Measurements from ENCODE around the gene PCDH11Y.
"Not testable (repeated sequence)": the region's sequence is repeated elsewhere in the genome, so short reads cannot be mapped to it uniquely, and the experiment has no call there.

Gene PCDH11Y, protein sequence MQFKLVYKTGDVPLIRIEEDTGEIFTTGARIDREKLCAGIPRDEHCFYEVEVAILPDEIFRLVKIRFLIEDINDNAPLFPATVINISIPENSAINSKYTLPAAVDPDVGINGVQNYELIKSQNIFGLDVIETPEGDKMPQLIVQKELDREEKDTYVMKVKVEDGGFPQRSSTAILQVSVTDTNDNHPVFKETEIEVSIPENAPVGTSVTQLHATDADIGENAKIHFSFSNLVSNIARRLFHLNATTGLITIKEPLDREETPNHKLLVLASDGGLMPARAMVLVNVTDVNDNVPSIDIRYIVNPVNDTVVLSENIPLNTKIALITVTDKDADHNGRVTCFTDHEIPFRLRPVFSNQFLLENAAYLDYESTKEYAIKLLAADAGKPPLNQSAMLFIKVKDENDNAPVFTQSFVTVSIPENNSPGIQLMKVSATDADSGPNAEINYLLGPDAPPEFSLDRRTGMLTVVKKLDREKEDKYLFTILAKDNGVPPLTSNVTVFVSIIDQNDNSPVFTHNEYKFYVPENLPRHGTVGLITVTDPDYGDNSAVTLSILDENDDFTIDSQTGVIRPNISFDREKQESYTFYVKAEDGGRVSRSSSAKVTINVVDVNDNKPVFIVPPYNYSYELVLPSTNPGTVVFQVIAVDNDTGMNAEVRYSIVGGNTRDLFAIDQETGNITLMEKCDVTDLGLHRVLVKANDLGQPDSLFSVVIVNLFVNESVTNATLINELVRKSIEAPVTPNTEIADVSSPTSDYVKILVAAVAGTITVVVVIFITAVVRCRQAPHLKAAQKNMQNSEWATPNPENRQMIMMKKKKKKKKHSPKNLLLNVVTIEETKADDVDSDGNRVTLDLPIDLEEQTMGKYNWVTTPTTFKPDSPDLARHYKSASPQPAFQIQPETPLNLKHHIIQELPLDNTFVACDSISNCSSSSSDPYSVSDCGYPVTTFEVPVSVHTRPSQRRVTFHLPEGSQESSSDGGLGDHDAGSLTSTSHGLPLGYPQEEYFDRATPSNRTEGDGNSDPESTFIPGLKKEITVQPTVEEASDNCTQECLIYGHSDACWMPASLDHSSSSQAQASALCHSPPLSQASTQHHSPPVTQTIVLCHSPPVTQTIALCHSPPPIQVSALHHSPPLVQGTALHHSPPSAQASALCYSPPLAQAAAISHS (N-terminal part only)

GRCh38 chrY:5000057-5000456 is at the start of gene PCDH11Y:
PCDH11Y (plus strand) TSS chrY:5000296; CDS start chrY:5057100, 56,804 bp downstream.
- DNase-seq = not testable (repeated sequence)

GRCh38 chrY:4967894-4968293 is 32.2 kb upstream of the PCDH11Y start:
- DNase-seq = not testable (repeated sequence)

DNA sequence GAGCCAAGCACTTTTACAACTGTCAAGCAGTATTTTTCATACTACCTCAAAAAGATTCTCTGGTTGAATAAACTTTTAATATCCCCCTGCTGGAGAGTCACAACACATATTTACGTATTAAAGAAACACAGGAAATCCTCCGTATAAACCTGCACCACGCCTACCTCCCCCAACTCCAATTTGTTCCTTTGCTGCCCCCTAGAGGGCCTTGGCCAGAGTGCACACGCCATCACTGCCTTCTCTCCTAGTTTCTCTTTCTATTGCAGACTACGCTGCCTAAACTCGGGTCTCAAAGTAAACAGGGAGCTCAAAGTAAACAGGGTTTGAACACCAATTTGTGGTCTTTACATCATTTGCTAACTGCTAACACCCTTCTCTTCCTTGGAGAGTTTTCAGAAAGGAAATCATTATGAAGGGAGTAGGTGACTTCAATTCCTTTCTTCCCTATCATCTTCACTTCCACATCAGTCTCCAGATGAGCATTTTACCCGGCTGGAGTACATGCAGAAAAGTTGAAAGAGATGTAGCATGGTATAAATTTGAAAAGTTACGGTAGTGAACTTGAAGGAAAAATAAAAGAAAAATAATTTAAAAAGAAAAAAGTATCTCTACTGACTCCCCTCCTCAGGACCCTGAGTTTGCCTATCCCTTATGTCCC is 8.2 kb upstream of the PCDH11Y start:
- DNase-seq = not testable (repeated sequence)

DNA sequence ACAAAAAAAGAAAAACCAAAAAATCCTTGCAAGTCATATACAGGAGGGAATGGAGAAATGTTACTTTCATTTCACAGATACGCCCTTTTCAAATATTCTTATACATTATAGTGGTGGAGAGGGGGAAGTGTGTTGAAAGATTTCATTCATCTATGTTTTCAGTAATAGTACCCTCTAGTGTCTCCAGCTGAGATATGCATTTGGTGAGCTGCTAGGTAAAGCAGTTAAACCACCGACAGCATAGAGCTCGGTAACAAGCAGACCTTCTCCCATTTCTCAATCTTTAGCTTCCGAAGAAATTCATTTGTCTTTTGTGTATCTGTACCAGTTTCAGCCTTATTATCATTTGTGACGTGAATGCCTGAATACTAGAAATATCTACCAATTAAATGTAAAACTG is 5.2 kb upstream of the PCDH11Y start:
- not testable (repeated sequence) for DNase-seq

DNA sequence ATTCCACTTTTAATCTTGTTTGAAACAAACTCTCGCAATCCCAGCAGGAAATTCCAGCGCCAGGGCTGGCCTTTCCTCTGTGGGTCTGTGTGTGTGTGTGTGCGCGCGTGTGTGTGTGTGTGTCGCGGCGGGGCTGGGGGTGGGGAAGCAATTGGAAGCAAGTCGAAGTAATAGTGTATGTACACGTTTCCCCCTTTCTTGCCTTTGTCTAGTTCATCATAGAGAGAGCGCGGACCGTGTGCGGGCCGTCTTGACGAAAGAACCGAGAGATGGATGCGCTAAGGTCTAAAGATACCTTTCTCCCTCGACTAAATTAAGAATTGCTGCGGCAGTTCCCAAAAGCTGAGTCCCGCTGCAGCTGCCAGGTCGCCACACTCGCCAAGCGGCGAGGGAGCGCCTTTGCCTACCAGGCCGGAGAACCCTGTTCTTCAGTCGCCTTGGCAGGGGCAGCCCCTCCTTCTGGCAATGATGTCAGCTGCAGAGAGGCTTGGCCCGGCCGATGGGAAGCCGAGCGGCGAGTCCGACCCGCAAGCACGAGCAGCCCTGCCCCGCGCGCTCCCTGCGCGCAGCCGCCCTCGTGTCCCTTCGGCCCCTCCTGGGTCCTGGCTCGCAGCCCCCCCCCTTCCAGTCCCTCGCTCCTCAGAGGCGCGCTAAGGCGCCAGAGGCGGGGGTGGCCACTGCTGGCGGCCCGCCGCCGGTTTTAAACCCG is 2.5 kb downstream of the PCDH11Y start:
- not testable (repeated sequence) for DNase-seq

DNA sequence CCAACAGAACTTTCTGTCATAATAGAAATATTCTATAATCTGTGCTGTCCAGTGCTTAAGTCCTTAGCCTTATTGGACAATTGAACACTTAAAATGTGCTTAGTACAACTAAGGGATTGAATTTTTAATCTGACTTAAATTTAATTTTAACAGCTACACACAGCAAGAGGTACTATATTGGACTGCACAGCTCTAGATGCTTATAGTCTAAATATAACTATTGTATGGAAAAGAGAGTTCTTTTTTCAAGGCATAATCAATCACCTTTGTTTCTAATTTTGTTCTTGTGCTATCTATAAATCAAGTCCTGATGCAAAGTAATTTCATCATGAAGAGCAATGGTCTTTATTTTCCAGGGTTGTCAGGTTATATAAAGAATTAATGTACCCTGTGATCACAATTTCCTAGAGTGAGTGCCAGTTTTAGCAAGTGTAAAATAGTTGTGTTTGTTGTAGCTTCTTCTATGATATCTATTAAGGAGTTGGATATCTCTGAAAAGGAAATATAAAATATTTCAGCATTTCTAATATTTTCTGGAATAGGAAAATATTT is 39.0 kb downstream of the PCDH11Y start:
- DNase-seq = not testable (repeated sequence)

- not testable (repeated sequence) for DNase-seq
Measured at GRCh38 chrY:5083017-5083416, 82.9 kb downstream of the PCDH11Y start.

GRCh38 chrY:5182998-5183397 is 182.9 kb downstream of the PCDH11Y start:
- not testable (repeated sequence) for DNase-seq

DNA sequence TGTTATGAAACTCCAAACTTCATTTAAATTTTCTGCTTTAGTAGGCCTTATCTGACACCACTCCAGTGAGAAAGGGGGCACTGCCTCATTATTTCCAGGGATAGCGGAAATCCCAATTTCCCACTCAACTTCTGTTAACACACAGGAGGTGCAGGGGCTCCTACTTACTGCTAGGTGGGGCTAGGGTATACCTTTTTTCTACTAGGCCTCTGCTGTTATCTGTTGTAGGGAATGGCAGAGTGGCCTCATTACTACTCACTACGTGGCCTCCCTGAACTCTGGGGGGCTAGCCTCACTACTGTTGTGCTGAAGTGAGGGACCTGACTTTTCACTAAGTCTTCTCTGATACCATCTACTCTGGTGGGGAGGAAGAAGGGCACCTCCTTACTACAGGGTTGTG is 215.0 kb downstream of the PCDH11Y start:
- DNase-seq = not testable (repeated sequence)

DNA sequence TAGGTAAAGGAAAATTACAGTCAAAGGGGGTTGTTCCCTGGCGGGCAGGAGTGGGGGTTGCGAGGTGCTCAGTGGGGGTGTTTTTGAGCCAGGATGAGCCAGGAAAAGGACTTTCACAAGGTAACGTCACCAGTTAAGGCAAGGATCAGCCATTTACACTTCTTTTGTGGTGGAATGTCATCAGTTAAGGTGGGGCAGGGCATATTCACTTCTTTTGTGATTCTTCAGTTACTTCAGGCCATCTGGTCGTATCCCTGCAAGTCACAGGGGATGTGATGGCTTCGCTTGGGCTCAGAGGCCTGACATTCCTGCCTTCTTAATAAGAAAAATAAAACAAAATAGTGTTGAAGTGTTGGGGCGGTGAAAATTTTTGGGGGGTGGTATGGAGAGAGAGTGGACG is 324.8 kb downstream of the PCDH11Y start:
- not testable (repeated sequence) for DNase-seq

DNA sequence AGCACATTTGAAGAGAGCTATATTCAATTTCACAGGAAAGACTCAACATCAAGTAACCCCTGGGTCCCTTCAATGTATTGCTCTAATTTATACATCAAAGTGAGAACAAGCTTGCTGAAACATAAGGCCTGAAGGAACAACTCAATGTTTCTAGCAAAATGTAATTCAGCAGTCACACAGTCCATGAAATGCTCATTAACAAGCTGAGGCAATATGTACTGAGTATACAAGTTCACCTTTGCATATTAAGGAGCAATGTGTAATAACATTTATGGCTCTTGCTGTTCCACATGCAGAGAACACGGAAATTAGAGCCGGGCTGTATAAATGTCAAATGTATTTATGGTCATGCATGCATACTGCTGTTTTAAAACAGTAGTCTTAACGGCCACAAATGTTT is 342.1 kb downstream of the PCDH11Y start:
- DNase-seq = not testable (repeated sequence)

DNA sequence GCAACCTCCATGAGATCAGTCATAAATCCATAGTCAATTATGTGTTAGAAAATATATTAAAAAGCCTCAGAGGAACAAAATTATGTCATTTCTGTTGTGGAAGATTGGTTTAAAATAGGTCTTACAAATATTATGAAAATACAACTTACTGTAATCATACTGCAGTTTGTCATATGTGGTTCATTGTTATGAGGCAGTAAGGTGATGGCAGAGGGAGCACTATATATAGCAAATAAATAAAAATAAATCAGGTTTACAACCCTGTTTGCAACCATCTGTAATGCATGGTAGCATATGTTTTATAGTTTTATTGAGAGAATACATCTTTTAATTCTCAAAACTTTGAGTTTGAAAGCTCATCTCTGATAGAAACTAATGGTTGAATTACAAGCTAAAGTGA is 543.6 kb downstream of the PCDH11Y start:
- DNase-seq = not testable (repeated sequence)

DNA sequence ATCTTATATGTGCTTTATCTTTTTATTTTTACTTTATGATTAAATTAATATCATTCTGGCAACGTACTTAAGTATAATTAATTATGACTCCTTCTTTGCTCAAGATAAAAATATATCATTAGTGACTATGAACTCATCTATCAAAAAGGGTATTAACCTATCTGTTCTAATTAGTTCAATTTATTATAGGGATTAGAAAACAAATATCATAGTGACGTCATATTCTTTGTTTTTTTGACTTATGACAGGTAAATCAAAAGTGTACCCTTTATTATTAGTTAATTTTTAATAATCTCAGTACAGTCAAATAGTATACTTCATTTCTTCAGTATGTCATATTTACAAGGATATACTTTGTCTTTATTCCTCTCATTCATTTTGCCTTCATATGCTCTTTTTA is 638.5 kb downstream of the PCDH11Y start:
- DNase-seq = not testable (repeated sequence)

- not testable (repeated sequence) for DNase-seq
Measured at GRCh38 chrY:5679265-5679664, 679.2 kb downstream of the PCDH11Y start.

DNA sequence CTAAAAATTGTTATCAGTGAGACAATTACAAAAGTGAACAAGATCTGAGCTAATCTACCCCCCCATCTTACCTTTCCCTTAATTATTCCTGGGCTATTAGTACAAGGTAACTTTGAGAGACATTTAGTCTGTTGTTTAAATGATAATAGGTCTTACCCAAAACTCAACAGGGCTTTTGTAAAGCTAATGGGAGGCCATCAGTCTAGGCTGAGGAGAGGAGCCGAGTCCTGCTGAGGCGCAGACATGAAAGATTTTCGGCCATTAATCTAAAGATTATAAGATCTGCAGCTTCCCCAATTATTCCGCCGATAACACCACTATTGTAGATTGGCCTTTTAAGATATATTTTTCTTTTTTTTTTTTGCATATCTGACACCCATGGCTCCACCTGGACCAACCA is 708.6 kb downstream of the PCDH11Y start:
- DNase-seq = not testable (repeated sequence)

DNA sequence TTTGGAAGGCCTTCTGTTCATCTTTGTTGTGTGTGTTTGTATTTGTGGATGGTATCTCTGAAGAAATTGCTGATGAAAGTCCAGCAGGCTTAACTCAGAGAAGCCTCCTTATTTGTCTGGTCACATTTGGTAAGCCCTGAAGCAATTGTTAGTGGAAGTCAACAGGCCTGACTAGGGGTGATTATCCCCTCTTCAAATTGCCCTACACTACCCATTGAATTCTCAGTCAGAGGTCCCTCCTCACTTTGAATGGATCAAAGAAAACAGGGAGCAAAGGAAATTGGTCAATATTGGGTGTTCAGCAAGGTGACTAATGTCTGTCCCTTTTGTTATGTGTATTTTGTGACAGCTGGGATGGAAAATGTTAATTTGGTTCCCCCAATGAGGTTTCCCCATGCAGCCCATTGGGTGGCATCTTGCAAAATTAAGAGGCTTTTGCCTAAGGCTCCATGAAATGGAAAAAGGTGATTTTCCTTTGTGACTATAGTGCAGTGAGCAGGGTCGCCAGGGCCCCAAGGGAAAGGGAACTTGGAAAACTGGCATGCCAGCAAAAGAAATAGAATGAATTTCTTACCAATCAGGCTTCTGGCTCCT is 709.8 kb downstream of the PCDH11Y start:
- DNase-seq = not testable (repeated sequence)

DNA sequence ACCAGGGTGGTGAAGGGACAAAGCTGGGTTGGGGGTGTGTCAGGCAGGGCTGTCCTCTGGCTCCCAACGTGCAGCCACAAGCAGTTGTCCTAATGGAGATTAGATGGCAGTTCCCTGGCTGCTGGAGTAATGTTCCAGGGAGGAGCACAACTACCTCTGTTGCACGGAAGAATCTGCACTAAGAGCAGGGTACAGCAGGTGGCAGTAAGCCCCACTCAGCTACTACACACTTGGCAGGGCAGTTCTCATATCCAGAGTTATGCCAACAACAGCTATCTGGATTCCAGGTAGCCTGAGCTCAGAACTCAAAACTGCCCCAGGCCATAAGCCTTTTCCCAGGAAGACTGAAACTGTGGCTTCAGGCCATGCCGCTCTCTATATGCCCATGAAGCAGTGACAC is 761.3 kb downstream of the PCDH11Y start:
- not testable (repeated sequence) for DNase-seq

DNA sequence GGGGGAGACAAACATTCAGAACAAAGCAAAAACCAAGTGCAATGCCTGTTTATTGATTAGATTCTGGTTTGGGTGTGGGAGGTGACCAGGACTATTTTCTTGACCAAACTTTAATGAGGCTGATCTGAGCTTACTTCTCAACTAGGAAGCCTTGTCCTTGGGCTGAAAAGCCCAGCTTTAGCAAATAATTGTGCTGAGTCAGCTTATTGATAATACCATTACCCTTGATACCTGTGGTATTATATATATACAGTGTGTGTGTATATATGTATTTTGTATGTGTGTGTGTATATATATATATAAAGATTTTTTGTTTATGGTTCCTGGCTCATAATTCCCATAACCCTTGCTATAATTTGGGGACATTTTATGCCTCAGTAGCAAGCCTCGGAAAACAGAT is 776.4 kb downstream of the PCDH11Y start:
- DNase-seq = not testable (repeated sequence)

All from activated CD8-positive, alpha-beta memory T cell treated with anti-CD3 and anti-CD28 coated beads, Interleukin-2, amount 50 U/mL, for 48 hours (primary cell).